ENCODE measurements around the gene RBBP8NL.

RBBP8NL gene

GRCh38 chr20:62369815-62370114 is 57.6 kb downstream of the RBBP8NL start:
- DNase-seq (ENCODE audit: insufficient read length, low spot score) (no peak), FAIRE-seq (no peak)
- TF ChIP-seq CTCF (IDR thresholded peaks at IDR 0.05; ENCODE audit: insufficient read depth, missing control alignments) = no peak

- DNase-seq (ENCODE audit: insufficient read length, low spot score) (no peak), FAIRE-seq (no peak)
- no peak for TF ChIP-seq CTCF (IDR thresholded peaks at IDR 0.05; ENCODE audit: insufficient read depth, missing control alignments)
Observed at GRCh38 chr20:62368976-62369814, 58.1 kb downstream of the RBBP8NL start.

- no peak for TF ChIP-seq CTCF (IDR thresholded peaks at IDR 0.05; ENCODE audit: insufficient read depth, missing control alignments)
- FAIRE-seq = no peak
Observed at GRCh38 chr20:62368392-62368975, 58.9 kb downstream of the RBBP8NL start.

GRCh38 chr20:62367633-62368391 is 59.5 kb downstream of the RBBP8NL start:
- no peak for TF ChIP-seq CTCF (IDR thresholded peaks at IDR 0.05; ENCODE audit: insufficient read depth, missing control alignments)
- FAIRE-seq (no peak), DNase-seq (ENCODE audit: insufficient read length, low spot score) (no peak)

More at GRCh38 chr20:62368392-62368975, 58.9 kb downstream of the RBBP8NL start:
- DNase-seq (ENCODE audit: insufficient read length, low spot score) = no peak

- no peak for TF ChIP-seq CTCF (IDR thresholded peaks at IDR 0.05; ENCODE audit: insufficient read depth, missing control alignments)
- DNase-seq (ENCODE audit: insufficient read length, low spot score) = peak; percentile 80
- no peak for FAIRE-seq
Observed at GRCh38 chr20:62367136-62367632, 60.2 kb downstream of the RBBP8NL start, which contains the start of gene LAMA5. TSS of gene LAMA5 (minus strand) at chr20:62367312. CDS start at chr20:62367245, 67 bp downstream.

GRCh38 chr20:62366370-62367135 is 60.8 kb downstream of the RBBP8NL start:
- FAIRE-seq (no peak), DNase-seq (ENCODE audit: insufficient read length, low spot score) (no peak)
- no peak for TF ChIP-seq CTCF (IDR thresholded peaks at IDR 0.05; ENCODE audit: insufficient read depth, missing control alignments)
